Measurements from ENCODE around the gene SMIM32.
A peak's percentile ranks its signal among the peaks of the same experiment; 100 is the strongest.

The SMIM32 gene

GRCh38 chr5:136192526-136193321 is at the start of gene SMIM32:
Gene SMIM32, minus strand, starts transcription at chr5:136193162. Its CDS starts 638 bp downstream, at chr5:136192524.
- no peak for DNase-seq

- no peak for DNase-seq
Measured at GRCh38 chr5:136242611-136243010, 49.6 kb upstream of the SMIM32 start.

DNA sequence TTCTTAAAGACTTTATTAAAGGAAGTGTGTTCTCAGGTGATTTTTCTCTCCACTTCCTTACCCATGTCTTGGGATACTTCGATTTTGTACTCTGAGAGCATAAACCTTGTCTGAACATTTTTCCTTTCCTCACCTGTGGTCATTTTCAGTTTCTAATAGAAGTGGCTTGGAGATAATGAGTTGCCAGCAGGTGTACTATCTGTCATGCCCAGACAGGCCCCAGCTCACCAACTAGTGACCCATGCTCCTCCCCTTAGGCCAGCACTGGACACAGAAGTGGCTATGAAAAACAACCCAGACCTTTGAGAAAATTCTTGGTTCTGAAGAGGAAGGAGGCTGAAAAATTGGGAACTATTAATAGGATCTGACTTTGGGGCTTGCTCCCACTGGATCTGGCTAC is 49.2 kb upstream of the SMIM32 start:
- no peak for DNase-seq

GRCh38 chr5:136240894-136241293 is 47.9 kb upstream of the SMIM32 start:
- DNase-seq = no peak

DNA sequence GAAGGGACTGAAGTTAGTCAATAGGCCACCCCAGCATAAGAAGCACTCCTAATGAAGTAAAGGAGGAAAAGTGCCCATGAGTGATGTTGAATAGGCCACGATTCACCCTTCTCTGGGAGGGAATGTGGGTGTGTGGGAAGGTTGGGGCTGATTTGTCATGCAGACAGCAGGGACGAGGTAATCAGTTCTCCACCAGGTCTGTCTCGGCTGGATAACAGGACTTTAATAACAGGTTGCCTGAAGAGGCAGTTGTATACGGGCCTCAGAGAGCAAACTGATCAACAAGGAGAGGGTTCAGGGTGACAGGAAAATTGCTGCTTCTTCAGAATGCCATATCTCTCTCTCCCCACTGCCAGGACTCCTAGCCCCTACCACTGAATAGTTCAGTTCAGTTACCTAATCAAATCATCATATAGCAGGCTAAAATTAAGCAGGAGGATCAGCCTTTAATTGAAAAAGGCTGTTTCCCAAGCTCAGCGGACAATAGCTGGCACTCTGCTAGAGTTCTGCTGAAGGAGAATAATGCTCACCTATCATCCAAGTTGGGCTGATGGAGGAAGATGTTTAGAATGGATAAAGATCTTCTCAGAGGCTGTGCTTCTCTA is 43.6 kb upstream of the SMIM32 start:
- DNase-seq = no peak

- no peak for DNase-seq
Measured at GRCh38 chr5:136235321-136235720, 42.4 kb upstream of the SMIM32 start.

DNA sequence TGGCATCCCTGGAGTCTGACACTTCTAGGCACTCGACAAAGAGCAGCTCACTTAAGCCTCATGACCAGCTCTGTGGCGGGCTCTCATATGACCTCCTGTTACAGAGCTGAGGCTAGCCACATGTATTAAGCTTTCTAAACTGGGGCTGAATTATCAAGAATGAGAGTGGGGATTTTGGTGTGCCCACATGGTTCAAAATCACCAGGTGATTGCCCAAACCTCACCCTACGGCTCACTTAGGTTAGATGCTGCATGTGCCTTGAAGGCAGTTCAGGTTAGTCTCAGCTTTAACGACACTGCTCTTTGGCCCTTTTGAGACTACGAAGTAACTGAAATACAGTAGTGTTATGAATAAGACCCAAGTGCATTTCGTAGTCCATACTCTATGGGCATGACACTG is 39.4 kb upstream of the SMIM32 start:
- no peak for DNase-seq

- no peak for DNase-seq
Measured at GRCh38 chr5:136230176-136230575, 37.2 kb upstream of the SMIM32 start.

DNA sequence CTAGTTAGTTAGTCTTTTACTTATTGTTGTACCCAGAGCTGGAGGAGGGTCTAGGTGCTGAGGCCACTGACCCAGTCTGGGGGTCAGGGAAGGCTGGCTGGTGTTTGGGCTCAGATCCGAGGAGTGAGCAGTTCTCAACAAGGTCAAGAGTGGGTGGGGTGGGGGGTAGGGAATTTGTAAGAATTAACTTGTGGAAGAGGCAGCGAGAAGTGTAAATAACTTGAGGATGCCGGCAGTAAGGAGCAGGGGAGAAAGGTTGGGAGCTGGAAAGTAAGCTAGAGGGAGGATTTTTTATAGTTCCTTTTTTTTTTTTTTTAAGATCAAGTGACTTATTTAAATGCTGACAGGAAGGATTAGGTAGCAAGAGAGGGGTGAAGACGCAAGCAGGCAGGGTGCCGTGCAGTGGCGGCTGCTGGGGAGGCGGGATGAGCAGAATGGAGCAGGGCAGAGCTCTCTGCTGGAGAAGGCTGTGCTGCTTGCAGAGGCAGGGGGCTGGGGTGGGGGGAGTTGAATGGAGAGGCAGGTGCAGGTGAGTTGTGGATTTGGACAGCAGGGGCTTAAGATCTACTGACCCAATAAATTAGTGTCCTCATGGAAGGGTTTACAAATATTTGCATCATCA is 35.3 kb upstream of the SMIM32 start:
- DNase-seq = no peak

DNA sequence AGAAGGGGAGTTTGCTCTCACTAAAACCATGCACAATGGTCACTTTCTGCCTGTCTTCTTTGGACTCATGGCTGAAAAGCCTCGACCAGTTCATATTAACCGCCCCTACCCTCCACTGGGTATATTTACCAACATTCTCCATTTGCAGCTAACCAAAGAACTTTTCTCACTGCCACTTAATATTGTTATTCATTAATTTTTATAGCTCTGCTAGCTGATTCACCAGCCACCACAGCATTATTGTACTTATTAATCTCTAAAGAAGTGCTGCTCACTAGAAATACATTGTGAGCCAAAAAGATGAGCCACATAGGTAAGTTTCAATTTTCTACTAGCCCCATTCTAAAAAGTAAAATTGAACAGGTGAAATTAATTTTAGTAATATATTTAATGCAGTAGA is 33.4 kb upstream of the SMIM32 start:
- no peak for DNase-seq

- no peak for DNase-seq
Measured at GRCh38 chr5:136225796-136226195, 32.8 kb upstream of the SMIM32 start.

DNA sequence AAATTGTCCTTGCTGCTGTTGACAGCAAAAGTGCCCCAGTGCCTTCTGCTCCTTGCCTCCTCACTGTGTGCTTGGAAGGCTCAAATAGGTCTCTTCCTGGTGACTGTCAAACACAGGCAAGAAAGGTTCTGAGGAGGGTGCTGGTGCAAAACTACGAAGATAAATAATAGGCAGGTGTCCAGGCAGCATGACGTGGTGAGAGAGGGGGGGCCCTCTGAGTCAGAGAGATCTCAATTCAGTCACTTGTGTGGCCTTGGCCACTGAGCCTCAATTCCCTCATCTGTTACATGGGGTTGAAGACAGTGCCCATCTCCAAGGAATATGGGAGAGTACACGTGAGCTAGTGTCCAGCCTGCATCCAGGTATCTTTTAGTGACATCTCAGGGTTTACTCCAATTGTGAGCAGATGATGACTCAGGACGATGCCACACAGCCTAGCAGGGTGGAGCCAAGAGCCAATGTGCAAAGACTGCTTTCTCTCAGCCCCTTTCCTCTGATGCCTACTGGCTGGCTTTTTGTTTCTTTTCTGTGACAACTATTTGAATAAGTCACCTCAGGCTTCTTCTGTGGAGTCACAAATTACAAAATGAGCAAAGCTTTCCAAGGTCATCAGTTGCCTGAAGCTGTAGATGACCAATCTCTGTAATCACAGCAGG is 29.7 kb upstream of the SMIM32 start:
- DNase-seq = no peak

GRCh38 chr5:136221340-136221739 is 28.4 kb upstream of the SMIM32 start:
- no peak for DNase-seq

- DNase-seq = no peak
Measured at GRCh38 chr5:136216230-136216629, 23.3 kb upstream of the SMIM32 start.

DNA sequence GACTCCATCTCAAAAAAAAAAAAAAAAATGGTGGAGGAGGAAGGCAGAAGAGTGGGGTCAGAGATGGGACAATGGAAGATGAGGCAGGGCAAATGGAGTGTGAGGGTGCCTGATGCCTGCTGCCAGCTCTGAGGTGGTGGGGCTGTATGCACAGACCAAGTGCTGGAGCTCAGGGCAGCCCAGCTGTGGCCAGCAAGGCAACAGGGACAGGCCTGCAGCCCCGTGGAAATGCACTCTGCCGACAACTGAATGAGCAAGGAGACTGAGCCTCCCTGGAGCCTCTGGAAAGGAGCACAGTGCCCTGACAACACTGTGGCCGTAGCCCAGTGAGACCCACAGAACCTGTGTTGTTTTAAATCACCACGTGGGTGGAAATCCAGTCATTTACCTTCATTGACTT is 22.9 kb upstream of the SMIM32 start:
- no peak for DNase-seq

DNA sequence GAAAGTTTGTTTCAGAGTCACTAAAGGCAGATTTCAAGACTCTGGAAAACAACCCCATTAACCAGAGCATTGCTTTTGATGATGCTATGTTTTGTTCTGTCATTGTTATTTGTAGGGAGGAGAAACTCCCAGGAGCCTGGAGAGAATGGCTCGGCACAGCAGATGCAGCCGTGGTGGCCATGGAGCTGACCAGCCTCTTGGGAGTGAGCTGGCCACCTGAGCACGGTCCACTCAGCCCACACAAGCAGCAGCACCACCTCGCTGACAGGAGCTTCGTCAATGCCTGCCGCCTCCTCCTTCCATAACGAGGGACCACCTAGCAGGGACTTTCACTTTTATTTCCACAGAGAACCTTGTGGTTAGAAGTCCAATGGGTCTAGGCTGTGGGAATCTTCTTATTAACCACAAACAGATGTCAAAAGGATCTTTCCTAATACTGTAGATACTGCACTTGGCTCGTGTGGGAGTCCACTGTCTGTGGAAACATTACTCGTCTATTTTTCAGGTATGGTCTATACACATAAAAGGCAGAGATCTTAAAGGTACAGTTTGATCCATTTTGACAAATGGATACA is 21.0 kb upstream of the SMIM32 start:
- no peak for DNase-seq

GRCh38 chr5:136212252-136212721 is 19.3 kb upstream of the SMIM32 start:
- DNase-seq = peak; percentile 52

DNA sequence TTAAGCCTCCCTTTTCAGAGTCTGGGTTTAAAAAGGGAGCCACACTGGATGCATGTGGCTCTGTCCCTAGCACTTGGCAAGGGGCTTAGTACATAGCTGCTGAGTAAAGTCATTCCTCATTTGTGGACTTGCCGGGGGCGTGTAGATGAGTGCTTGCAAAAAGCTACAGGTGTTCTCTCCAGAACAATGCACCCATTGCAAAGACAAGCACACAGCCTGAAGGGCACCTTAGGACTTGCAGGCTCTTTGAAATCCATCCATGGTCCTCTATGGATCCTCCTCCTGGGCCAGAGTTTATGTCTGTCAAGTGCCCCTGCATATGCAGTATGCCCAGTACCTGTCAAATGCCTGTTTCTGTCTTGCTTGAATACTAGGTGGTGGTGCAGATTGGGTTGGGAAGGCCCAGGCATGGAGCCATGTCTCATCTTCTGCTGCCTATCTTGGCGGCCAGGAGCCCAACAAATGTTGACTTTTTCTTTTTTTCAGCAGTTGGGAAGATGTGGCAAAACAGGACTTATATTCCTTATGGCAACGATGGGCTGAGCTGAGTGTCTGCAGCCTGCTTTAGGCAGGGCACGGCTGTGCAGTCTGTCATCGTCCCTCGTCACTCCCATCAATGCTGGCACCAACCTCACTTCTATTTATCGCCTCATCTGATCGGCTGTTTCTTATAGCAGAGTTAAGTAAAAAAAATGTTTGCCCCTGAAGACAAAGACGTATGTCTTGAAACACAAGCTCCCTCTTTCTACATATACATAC is 18.5 kb upstream of the SMIM32 start:
- DNase-seq = no peak

DNA sequence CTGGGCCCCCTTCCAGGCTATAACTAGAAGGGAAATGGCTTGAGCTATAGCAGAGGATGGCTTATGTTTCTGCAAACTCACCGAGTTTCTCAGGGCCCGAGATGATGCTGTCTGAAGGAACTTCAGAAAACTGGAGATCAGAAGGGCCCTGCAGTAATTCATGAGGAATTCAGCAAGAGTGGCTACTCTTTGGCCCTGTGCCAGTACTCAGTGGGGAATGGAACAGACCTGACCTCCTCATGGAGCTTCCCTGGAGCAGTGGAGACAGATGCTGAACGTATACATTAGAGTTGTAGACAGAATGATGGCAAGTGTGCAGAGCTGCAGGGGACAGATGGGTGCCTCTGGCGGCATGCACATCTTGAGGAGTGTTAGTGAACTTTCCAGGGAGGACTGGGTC is 17.3 kb upstream of the SMIM32 start:
- no peak for DNase-seq

DNA sequence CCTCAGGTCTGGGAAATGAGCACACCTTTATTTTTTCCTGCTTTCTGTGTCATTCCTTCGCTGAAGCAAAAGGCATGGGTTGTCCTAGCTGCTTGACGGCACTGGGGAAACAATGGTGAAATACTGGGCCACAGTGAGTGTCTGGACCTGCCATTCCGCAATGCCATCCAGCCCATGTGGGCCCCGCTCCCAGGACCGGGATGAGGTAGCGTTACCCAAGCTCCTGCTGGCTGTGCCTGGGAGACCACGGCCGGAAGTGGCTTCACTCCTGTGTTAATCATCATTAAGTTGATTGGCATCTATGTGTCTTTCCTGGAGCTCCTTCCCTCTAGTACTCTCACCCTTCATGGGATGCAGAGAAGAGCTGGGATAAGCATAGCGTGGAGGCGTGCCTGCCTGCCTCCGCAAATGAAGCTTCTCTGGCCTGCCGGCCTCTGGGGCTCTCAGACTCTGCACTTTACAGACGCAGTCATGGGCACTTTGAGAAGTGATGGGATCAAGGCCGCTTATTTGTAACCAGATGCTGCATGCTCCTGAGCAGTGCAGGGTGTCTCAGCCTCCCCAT is 16.5 kb upstream of the SMIM32 start:
- no peak for DNase-seq

DNA sequence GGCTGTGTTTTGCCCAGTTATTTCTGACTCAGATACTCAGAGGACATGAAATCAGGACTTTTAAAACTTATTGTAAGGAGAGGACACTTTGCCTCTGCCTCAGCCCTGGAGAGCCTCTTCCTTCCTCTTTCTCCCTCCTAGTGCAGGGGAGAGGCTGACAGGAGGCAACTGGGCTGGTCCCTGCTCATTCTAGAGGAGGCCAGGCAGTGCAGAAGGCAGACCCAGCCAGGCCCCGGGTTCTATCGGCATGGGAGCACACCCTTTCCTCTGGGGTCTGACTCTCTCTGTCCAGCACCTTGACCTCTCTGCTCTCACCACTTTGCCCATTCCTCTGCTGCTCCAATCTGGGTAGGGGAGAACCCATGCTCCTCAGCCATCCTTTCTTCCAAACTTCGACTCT is 16.0 kb upstream of the SMIM32 start:
- no peak for DNase-seq

DNA sequence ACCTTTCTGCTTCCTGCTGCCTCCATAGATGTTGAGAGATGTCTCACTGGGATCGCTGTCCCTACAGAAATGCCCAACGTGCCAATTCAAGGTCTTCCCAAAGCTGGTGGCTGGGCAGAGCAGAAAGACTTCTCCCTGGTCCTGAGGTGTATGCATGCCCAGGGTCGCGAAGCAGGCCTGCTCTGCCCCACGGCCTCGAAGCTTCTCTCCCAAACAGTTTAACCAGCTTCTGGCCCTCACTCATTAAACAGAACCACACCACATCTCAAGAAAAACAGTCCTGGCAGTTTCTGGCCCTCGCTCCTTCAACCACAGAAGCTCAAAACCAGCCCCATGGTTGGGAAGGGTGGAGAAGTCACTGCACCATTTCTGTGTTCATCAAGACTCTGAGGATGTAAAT is 14.7 kb upstream of the SMIM32 start:
- no peak for DNase-seq

Data from activated CD4-positive, alpha-beta T cell treated with anti-CD3 and anti-CD28 coated beads, Interleukin-2, Interleukin-6, amounts not matched to agents 100 ng/mL and 50 ng/mL, durations not matched to agents 16 hours and 8 hours (primary cell).